ENCODE results near the gene ZNF335.

Gene ZNF335

GRCh38 chr20:45971675-45972499, at the start of gene ZNF335:
Gene ZNF335, minus strand, starts transcription at chr20:45972203. Its CDS starts 793 bp downstream, at chr20:45971410.
- peak; percentile 98 for DNase-seq

GRCh38 chr20:46020555-46020954, 48.6 kb upstream of the ZNF335 start:
- no peak for DNase-seq

GRCh38 chr20:46018611-46019010, 46.6 kb upstream of the ZNF335 start:
- DNase-seq: no peak

GRCh38 chr20:46018112-46018511, 46.1 kb upstream of the ZNF335 start:
- no peak for DNase-seq

- DNase-seq: no peak
Measured at GRCh38 chr20:46017272-46017671, 45.3 kb upstream of the ZNF335 start.

- DNase-seq: no peak
Measured at GRCh38 chr20:46014517-46015396, 42.8 kb upstream of the ZNF335 start.

- no peak for DNase-seq
Measured at GRCh38 chr20:46013829-46014516, 42.0 kb upstream of the ZNF335 start.

- DNase-seq: no peak
Measured at GRCh38 chr20:46013322-46013828, 41.4 kb upstream of the ZNF335 start.

GRCh38 chr20:46012921-46013320, 40.9 kb upstream of the ZNF335 start:
- no peak for DNase-seq

- peak; percentile 75 for DNase-seq
Measured at GRCh38 chr20:46011631-46012482, 39.9 kb upstream of the ZNF335 start.

GRCh38 chr20:46010491-46011391, 38.7 kb upstream of the ZNF335 start:
- no peak for DNase-seq

- DNase-seq: no peak
Measured at GRCh38 chr20:46009816-46010215, 37.8 kb upstream of the ZNF335 start.

- DNase-seq: no peak
Measured at GRCh38 chr20:46007671-46008070, 35.7 kb upstream of the ZNF335 start.

- no peak for DNase-seq
Measured at GRCh38 chr20:46006964-46007363, 35.0 kb upstream of the ZNF335 start.

GRCh38 chr20:46006022-46006705, 34.2 kb upstream of the ZNF335 start:
- no peak for DNase-seq

- DNase-seq: peak; percentile 68
Measured at GRCh38 chr20:46004889-46005473, 33.0 kb upstream of the ZNF335 start.

GRCh38 chr20:46004187-46004586, 32.2 kb upstream of the ZNF335 start:
- no peak for DNase-seq

GRCh38 chr20:46002008-46002407, 30.0 kb upstream of the ZNF335 start:
- no peak for DNase-seq

- DNase-seq: no peak
Measured at GRCh38 chr20:46001498-46001897, 29.5 kb upstream of the ZNF335 start.
